ENCODE data around the gene EPHA4. TPM values are rescaled to one million over a fixed set of nuclear protein-coding genes. Genes with fewer than 3 reads are reported as not detected.

EPHA4 gene
- polyA plus RNA-seq, 1 of the 3 experiments (the other 2 are of a cell fraction), result 0.90 TPM

DNA sequence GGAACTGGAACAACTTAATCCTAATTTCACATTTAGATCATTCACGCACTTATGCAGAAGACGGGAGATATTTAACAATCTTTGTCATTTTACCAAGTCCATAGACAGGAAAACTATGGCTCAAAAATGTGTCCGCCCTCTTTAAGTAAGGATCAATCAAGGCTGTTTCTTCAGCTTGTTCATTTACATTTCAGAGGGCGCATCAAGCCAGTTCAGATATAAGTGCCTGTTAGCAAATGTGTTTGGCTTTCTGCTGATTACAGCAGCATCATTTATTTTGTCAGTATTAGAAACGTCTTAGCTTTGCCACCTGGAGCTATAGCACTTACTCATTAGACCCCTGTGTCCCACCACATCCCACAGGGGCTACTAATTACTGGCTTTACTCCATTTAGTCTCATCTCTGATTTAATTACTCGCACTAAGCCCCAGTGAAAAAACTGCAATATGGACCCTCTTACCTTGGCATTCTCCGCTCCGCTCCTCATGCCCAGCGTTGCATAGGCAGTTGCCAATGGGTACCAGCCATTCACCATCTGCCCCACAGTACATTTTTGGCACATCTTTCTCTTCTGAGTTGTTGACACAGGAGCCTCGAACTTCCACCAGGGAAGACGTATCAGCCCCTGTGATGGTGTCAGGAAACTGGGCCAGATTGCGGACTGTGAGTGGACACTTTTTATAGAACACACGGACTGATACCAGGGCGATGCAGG, 8.7 kb downstream of the EPHA4 start:
- no peak overlapping the region for H3K4me2 ChIP-seq
- H3K4me3 ChIP-seq (ENCODE audit: low read depth in 2 of 2, low read length in 1 of 2), result no peak overlapping the region
- no peaks in the 10 kb centered on the region for H4K20me1 ChIP-seq (ENCODE audit: insufficient read depth)
- ChIA-PET POLR2A (no interaction called here), CTCF (interaction anchor here (1.2 kb wide), 1 partner anchor 10 kb away, joined by 5 read pairs; no protein-coding TSS in a partner anchor)
- H3K9ac ChIP-seq, result no peak overlapping the region
- H3K79me2 ChIP-seq (ENCODE audit: insufficient read depth), result no peaks in the 10 kb centered on the region; the same call in 1 of the 2 replicates
- H3K9me2 ChIP-seq, result no peaks in the 10 kb centered on the region
- H3K36me3 ChIP-seq (replicated peaks in 1 of 2; ENCODE audit: control insufficient read depth in 1 of 2, insufficient read depth in 2 of 2, low read length in 1 of 2), result no peaks in the 10 kb centered on the region
- no peaks in the 10 kb centered on the region for H3K4me1 ChIP-seq (ENCODE audit: control insufficient read depth in 1 of 2, insufficient read depth in 2 of 2, low read depth in 1 of 2, low read length in 1 of 2)
- peaks cover 2% of the 10 kb centered on the region; the same call in 1 of the 2 replicates for H3K27me3 ChIP-seq (ENCODE audit: insufficient read depth)
- DNase-seq, result no peak
- H2AFZ ChIP-seq (ENCODE audit: low read depth), result no peak overlapping the region
- TF ChIP-seq EP300 (IDR thresholded peaks at IDR 0.05; ENCODE audit: borderline replicate concordance in 1 of 2, low read depth in 1 of 2, low read length in 1 of 2) (no peak), TEAD4 (IDR thresholded peaks at IDR 0.05; ENCODE audit: borderline replicate concordance, insufficient read depth) (no peak), POLR2AphosphoS5 (IDR thresholded peaks at IDR 0.05; ENCODE audit: low read depth, low read length) (no peak), GABPA (IDR thresholded peaks at IDR 0.05; ENCODE audit: low read depth) (no peak), CHD2 (IDR thresholded peaks at IDR 0.05; ENCODE audit: low read length, partially characterized antibody) (no peak), RCOR1 (IDR thresholded peaks at IDR 0.05; ENCODE audit: low read length) (no peak), ELF1 (IDR thresholded peaks at IDR 0.05) (no peak), MXI1 (IDR thresholded peaks at IDR 0.05; ENCODE audit: low read depth, low read length) (no peak), EZH2phosphoT487 (IDR thresholded peaks at IDR 0.05; ENCODE audit: borderline replicate concordance, low read depth) (no peak), FOSL2 (IDR thresholded peaks at IDR 0.05; ENCODE audit: borderline replicate concordance, low read depth) (no peak), TAF1 (IDR thresholded peaks at IDR 0.05; ENCODE audit: borderline replicate concordance, low read depth, low read length) (no peak), TCF12 (IDR thresholded peaks at IDR 0.05) (no peak), RFX5 (IDR thresholded peaks at IDR 0.05; ENCODE audit: low read length) (no peak), GATA2 (CRISPR knock-in tag; IDR thresholded peaks at IDR 0.05) (no peak)
- TF ChIP-seq, protein P1, sequence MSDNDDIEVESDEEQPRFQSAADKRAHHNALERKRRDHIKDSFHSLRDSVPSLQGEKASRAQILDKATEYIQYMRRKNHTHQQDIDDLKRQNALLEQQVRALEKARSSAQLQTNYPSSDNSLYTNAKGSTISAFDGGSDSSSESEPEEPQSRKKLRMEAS (IDR thresholded peaks at IDR 0.05; ENCODE audit: low read depth), result no peak
- TF ChIP-seq, protein P2, sequence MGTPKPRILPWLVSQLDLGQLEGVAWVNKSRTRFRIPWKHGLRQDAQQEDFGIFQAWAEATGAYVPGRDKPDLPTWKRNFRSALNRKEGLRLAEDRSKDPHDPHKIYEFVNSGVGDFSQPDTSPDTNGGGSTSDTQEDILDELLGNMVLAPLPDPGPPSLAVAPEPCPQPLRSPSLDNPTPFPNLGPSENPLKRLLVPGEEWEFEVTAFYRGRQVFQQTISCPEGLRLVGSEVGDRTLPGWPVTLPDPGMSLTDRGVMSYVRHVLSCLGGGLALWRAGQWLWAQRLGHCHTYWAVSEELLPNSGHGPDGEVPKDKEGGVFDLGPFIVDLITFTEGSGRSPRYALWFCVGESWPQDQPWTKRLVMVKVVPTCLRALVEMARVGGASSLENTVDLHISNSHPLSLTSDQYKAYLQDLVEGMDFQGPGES (IDR thresholded peaks at IDR 0.05; ENCODE audit: low read depth, low read length), result no peak
- H3F3A ChIP-seq (replicated peaks; ENCODE audit: insufficient read depth), result no peaks in the 10 kb centered on the region
- H3K9me3 ChIP-seq, result no peaks in the 10 kb centered on the region
- 35% methylated on average over 14 of the region's 14 CpGs for WGBS (ENCODE audit: low lambda C conversion rate)
- H3K27ac ChIP-seq (ENCODE audit: low read depth in 2 of 2, low read length in 1 of 2), result no peak overlapping the region

DNA sequence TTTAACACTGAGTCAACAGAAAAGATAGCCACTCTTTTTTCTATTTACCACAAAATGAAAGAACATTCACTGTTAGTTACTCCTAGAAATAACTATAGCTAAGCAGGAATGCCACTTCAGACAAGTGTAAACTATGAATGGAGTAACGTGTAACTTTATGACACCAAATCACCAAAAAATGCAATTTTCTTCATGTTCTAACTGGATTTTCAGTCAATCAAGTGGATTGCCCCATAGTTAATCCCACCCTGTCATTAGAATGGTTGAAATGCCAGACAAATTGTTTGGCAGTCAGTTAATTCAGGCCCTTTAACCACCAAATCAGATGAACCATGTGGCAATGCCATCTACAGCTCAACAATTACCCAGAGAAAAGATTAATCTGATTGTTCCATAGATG, 9.9 kb downstream of the EPHA4 start:
- Histone ChIP-seq H3F3A (replicated peaks; ENCODE audit: insufficient read depth) (no peaks in the 10 kb centered on the region), H3K4me2 (no peak overlapping the region), H3K4me3 (ENCODE audit: low read depth in 2 of 2, low read length in 1 of 2) (no peak overlapping the region), H2AFZ (ENCODE audit: low read depth) (no peak overlapping the region), H3K9ac (no peak overlapping the region), H3K9me3 (no peaks in the 10 kb centered on the region), H3K79me2 (ENCODE audit: insufficient read depth) (no peaks in the 10 kb centered on the region; the same call in 1 of the 2 replicates), H3K36me3 (replicated peaks in 1 of 2; ENCODE audit: control insufficient read depth in 1 of 2, insufficient read depth in 2 of 2, low read length in 1 of 2) (no peaks in the 10 kb centered on the region), H3K4me1 (ENCODE audit: control insufficient read depth in 1 of 2, insufficient read depth in 2 of 2, low read depth in 1 of 2, low read length in 1 of 2) (no peaks in the 10 kb centered on the region), H3K27ac (ENCODE audit: low read depth in 2 of 2, low read length in 1 of 2) (no peak overlapping the region), H3K27me3 (ENCODE audit: insufficient read depth) (no peaks in the 10 kb centered on the region), H3K9me2 (no peaks in the 10 kb centered on the region), H4K20me1 (ENCODE audit: insufficient read depth) (no peaks in the 10 kb centered on the region)
- ChIA-PET POLR2A (no interaction called here), CTCF (interaction anchor here (5.3 kb wide), 1 partner anchor 11 kb away, joined by 26 read pairs; no protein-coding TSS in a partner anchor)
- DNase-seq, result no peak
- WGBS (ENCODE audit: low lambda C conversion rate), result 16% methylated on average over 1 of the region's 1 CpG
- TF ChIP-seq SMC3 (IDR thresholded peaks at IDR 0.05; ENCODE audit: low read depth, low read length) (no peak), RFX5 (IDR thresholded peaks at IDR 0.05; ENCODE audit: low read length) (no peak), FOSL2 (IDR thresholded peaks at IDR 0.05; ENCODE audit: borderline replicate concordance, low read depth) (no peak), YY1 (IDR thresholded peaks at IDR 0.05; ENCODE audit: low read depth) (no peak), FOXM1 (IDR thresholded peaks at IDR 0.05; ENCODE audit: low read depth) (no peak), GATA2 (CRISPR knock-in tag; IDR thresholded peaks at IDR 0.05) (no peak), EP300 (IDR thresholded peaks at IDR 0.05; ENCODE audit: borderline replicate concordance in 1 of 2, low read depth in 1 of 2, low read length in 1 of 2) (no peak), RCOR1 (IDR thresholded peaks at IDR 0.05; ENCODE audit: low read length) (no peak), RAD21 (IDR thresholded peaks at IDR 0.05; ENCODE audit: low read length) (no peak), ELF1 (IDR thresholded peaks at IDR 0.05) (no peak), MXI1 (IDR thresholded peaks at IDR 0.05; ENCODE audit: low read depth, low read length) (no peak)
- TF ChIP-seq, protein P3, sequence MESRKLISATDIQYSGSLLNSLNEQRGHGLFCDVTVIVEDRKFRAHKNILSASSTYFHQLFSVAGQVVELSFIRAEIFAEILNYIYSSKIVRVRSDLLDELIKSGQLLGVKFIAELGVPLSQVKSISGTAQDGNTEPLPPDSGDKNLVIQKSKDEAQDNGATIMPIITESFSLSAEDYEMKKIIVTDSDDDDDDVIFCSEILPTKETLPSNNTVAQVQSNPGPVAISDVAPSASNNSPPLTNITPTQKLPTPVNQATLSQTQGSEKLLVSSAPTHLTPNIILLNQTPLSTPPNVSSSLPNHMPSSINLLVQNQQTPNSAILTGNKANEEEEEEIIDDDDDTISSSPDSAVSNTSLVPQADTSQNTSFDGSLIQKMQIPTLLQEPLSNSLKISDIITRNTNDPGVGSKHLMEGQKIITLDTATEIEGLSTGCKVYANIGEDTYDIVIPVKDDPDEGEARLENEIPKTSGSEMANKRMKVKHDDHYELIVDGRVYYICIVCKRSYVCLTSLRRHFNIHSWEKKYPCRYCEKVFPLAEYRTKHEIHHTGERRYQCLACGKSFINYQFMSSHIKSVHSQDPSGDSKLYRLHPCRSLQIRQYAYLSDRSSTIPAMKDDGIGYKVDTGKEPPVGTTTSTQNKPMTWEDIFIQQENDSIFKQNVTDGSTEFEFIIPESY (IDR thresholded peaks at IDR 0.05; ENCODE audit: borderline replicate concordance, low read depth), result no peak
